ENCODE data around the gene CRB3. TPM values are rescaled to one million over a fixed set of nuclear protein-coding genes. Genes with fewer than 3 reads are reported as not detected.

Gene CRB3
- total RNA-seq, 1 experiment from 2014 or later: 29.9 TPM

- CTCF ChIA-PET: interaction anchor here (0.6 kb wide), 1 partner anchor 1533 kb away, joined by 3 read pairs; no protein-coding TSS in a partner anchor
- POLR2A ChIA-PET: no interaction called here
- no peaks in the 10 kb centered on the region for H3K27me3 Mint-ChIP-seq (ENCODE audit: low read depth)
- DNase-seq (ENCODE audit: low spot score) (no peak), ATAC-seq (no peak)
- H3K36me3 Mint-ChIP-seq: peaks cover 55% of the 10 kb centered on the region
- H3K4me3 Mint-ChIP-seq: no peak overlapping the region
- no peaks in the 10 kb centered on the region for H3K9me3 Mint-ChIP-seq
- TF ChIP-seq OVOL2 (CRISPR knock-in tag; IDR thresholded peaks at IDR 0.05; ENCODE audit: borderline replicate concordance) (no peak), E2F4 (CRISPR knock-in tag; IDR thresholded peaks at IDR 0.05; ENCODE audit: borderline replicate concordance, low read depth) (no peak), ESRRA (CRISPR knock-in tag; IDR thresholded peaks at IDR 0.05; ENCODE audit: borderline replicate concordance) (no peak), ZSCAN18 (CRISPR knock-in tag; IDR thresholded peaks at IDR 0.05) (no peak), SMAD3 (CRISPR knock-in tag; IDR thresholded peaks at IDR 0.05; ENCODE audit: borderline replicate concordance) (no peak), ZNF317 (CRISPR knock-in tag; IDR thresholded peaks at IDR 0.05; ENCODE audit: borderline replicate concordance, low read depth) (no peak), ZNF425 (CRISPR knock-in tag; conservative IDR thresholded peaks at IDR 0.05) (no peak), MYBL2 (CRISPR knock-in tag; IDR thresholded peaks at IDR 0.05) (no peak), JUN (CRISPR knock-in tag; IDR thresholded peaks at IDR 0.05) (no peak), HMGA2 (CRISPR knock-in tag; IDR thresholded peaks at IDR 0.05) (no peak), E2F5 (CRISPR knock-in tag; IDR thresholded peaks at IDR 0.05) (no peak), SP1 (CRISPR knock-in tag; conservative IDR thresholded peaks at IDR 0.05) (no peak), AFF4 (CRISPR knock-in tag; IDR thresholded peaks at IDR 0.05; ENCODE audit: borderline replicate concordance) (no peak), CREB1 (CRISPR knock-in tag; IDR thresholded peaks at IDR 0.05) (no peak), ATF3 (CRISPR knock-in tag; conservative IDR thresholded peaks at IDR 0.05) (no peak), FOXP4 (CRISPR knock-in tag; IDR thresholded peaks at IDR 0.05) (no peak), GRHL2 (CRISPR knock-in tag; IDR thresholded peaks at IDR 0.05; ENCODE audit: insufficient replicate concordance, severe bottlenecking) (no peak), CDX4 (CRISPR knock-in tag; IDR thresholded peaks at IDR 0.05; ENCODE audit: borderline replicate concordance) (no peak), EMX1 (CRISPR knock-in tag; IDR thresholded peaks at IDR 0.05) (no peak)
- H3K4me1 Mint-ChIP-seq: peaks cover 7% of the 10 kb centered on the region
- no peak overlapping the region for H3K27ac Mint-ChIP-seq
Observed at GRCh38 chr19:6415591-6416190, 48.4 kb upstream of the CRB3 start.
